HK-2 (cell line): Measurements from ENCODE around the gene FAM161B.
A peak's percentile ranks its signal among the peaks of the same experiment; 100 is the strongest.
"Not testable (repeated sequence)": the region's sequence is repeated elsewhere in the genome, so short reads cannot be mapped to it uniquely, and the experiment has no call there.

ENCODE experiments used
- DNase-seq: peaks from one replicate; pipeline ENCODE4 v3.0.0-alpha.2; 2018; ENCODE audit not compliant: unreplicated experiment

Gene FAM161B

GRCh38 chr14:73943083-73943482, 6.8 kb downstream of the FAM161B start:
- peak; percentile 11 for DNase-seq

- DNase-seq: no peak
Observed at GRCh38 chr14:73942180-73942579, 7.7 kb downstream of the FAM161B start.

DNA sequence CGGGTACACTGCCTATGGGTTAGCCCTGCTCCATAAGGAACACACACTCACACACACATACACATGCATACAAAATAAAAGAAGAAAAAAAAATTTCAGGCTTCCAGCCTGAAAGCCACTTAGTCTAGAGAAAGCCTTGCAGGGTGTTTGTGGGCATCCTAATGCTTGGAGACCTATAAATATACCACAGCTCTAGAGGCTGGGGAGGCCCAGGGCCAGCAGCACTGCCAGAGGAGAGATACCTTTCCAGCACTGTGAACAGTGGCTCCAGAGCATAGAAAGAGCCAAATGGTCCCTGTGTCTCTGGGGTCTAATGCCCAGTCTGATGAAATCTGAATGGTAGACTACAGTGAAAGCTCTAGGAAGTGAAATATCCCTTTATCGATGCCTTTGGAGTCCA, 12.9 kb downstream of the FAM161B start:
- DNase-seq: no peak

DNA sequence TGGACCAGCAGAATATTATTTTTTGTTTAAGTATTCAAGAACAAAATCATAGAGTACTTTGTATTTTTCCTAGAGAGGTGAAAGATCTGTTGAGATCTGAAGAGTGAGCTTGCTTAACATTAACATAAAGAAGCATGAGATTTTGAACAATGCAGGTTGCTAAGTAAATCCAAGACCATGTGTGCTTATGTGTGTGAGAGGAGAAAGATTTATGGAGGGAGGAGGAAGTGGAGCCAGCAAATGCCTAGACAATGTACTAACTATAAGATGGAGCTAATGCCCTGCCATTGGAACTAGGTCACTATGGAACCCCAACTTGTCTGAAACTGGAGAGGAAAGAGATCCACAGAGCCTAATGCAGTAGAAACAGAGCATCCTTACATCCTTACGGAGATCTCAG, 13.3 kb downstream of the FAM161B start:
- no peak for DNase-seq

DNA sequence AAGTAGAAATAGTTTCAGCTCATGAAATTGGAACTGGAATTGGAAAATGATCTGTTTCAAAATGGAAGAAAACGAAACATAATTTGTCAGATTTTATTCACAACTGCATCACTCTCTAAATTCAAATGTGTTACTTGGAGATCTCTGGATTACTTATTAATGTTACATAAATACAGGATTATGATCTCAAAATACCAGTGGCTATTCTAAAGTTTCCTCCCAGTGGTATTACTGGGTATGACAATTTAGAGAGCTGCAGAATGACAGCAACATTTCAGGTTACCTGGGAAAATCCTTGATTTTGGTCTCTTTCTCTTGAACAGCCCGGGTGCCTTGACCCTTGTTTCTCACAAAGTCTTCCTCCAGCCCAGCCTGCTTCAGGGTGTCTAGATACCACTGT, 14.2 kb downstream of the FAM161B start:
- no peak for DNase-seq

- no peak for DNase-seq
Observed at GRCh38 chr14:73924337-73924736, 25.6 kb downstream of the FAM161B start.

GRCh38 chr14:73919457-73919856, 30.4 kb downstream of the FAM161B start:
- DNase-seq: not testable (repeated sequence)

- DNase-seq: no peak
Observed at GRCh38 chr14:73916324-73916723, 33.6 kb downstream of the FAM161B start.

GRCh38 chr14:73913256-73913655, 36.6 kb downstream of the FAM161B start:
- no peak for DNase-seq

- DNase-seq: no peak
Observed at GRCh38 chr14:73909681-73910080, 40.2 kb downstream of the FAM161B start.

DNA sequence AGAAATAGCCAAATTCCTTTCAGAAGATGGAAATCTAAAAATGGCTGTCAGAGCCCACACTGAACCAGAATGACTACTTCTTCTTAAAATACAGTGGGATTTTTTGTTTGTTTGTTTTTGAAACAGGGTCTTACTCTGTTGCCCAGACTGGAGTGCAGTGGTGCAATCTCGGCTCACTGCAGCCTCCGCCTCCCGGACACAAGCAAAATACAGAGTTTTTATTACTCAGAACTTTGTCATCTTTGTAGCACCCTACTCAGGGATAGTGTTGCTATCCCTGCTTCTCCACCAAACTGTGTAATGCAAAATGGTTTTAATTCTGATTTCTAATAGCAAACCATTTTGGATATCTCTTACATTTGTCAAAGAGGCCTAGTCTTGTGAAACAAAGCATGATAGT, 46.9 kb downstream of the FAM161B start:
- no peak for DNase-seq

DNA sequence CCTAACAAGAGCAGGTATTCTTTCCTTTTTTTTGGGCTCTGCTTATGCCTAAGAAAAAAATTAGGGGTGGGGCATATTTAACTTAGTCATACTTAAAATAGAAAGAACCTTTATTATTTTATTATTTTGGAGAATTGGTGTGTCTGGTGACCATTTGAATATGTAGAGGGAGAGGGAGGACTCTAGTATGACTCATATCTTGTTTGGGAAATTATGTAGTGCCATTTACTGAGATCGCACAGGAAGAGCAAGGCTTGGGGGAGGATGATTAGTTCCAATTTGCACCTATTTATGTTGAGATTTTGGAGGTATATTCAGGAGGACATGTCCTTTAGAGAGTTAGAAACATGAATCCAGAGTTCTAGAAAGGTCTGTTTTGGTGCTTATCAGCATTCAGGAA, 53.4 kb downstream of the FAM161B start:
- DNase-seq: no peak

DNA sequence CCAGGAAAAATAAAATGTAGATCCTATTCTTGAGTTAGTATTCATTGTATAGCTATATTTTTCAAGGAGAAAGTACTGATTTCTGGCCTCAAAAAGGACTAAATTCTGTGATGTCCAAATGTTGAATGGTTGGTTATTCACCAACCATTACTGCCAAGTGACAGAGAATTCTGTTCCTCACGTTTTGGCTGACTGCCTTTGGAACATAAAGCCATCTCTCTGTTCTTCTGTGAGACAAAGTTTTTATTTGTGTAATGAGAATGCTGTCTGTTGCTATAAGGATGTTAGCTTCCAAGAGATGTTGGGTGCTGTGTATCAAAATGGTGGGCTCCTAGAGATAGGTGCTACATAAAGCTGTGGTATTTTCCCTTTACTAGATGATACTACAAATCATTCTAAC, 54.0 kb downstream of the FAM161B start:
- DNase-seq: no peak

- DNase-seq: not testable (repeated sequence)
Observed at GRCh38 chr14:73894180-73894687, 55.7 kb downstream of the FAM161B start.

DNA sequence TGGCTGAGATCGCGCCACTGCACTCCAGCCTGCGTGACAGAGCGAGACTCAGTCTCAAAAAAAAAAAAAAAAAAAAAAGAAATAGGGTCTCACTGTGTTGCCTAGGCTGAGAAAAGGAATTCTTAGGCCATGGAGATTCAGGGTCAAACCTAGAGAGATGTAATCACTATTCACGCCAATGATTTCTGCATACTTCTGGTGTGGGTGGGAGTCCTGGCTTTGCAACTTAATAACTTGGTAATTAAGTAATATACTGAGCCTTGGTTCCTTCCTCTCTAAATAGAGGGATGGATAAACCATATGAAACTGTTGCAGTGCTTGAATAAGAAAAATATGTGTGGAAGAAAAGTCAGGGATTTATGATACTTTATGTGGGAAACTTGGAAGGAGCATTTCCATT, 60.5 kb downstream of the FAM161B start:
- DNase-seq: no peak

- no peak for DNase-seq
Observed at GRCh38 chr14:73888971-73889370, 60.9 kb downstream of the FAM161B start.

DNA sequence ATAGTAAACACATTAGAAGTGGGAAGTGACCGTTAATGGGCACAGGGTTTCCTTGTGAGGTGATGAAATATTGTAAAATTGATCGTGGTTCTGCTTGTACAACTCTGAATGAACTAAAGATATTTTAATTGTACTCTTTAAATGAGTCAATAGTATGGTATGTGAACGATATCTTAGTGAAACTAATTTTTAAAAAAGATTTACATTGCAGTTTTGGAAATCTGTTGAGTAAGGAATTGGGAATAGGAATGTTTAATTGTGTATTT, 61.5 kb downstream of the FAM161B start:
- no peak for DNase-seq

GRCh38 chr14:73887694-73888459, 62.0 kb downstream of the FAM161B start:
- DNase-seq: no peak

- DNase-seq: no peak
Observed at GRCh38 chr14:73887318-73887616, 62.6 kb downstream of the FAM161B start.

- peak; percentile 97 for DNase-seq
Observed at GRCh38 chr14:73886449-73887317, 63.2 kb downstream of the FAM161B start, which contains the start of gene ZNF410. ZNF410 (plus strand) TSS chr14:73886859; CDS start chr14:73892176, 5,317 bp downstream.

GRCh38 chr14:73884438-73885190, 65.3 kb downstream of the FAM161B start:
- DNase-seq: no peak
